ENCODE results near the gene WFS1. TPM values are rescaled to one million over a fixed set of nuclear protein-coding genes. Genes with fewer than 3 reads are reported as not detected.

Gene WFS1
- total and polyA plus RNA-seq, 2 of the 8 experiments (the other 6 are each of a cell fraction or from before 2014, with no cell fraction given), result 29.1 to 43.1 TPM

DNA sequence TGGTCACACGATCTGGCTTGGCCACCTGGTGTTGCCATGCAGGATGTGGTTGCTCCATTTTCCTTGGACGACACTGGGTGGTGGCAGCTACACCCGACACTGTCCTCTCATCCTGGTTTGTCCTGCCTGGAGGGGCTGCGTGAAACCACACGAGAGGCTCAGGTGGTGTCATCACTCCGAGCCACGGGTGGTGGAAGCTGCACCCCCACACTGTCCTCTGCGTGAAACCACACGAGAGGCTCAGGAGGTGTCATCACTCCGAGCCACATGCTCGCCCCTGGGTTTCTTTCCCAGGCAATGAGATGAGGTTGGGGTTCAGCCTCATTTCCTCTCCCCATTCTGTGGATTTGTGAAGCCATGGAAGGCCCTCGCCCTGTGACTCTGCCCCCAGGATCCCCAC lies 34.3 kb downstream of the WFS1 start:
- WGBS, 2 experiments (ENCODE audit: extremely low coverage in 1 of 2, insufficient coverage in 1 of 2, insufficient read length in 1 of 2, insufficient replicate concordance in 2 of 2, low coverage in 1 of 2, low lambda C conversion rate in 2 of 2, missing lambda C conversion rate in 1 of 2), result 93% methylated on average over 11 of the region's 12 CpGs; no CpG with 5 or more reads in 1 of the 2 experiments
- no peak overlapping the region for H3K27ac ChIP-seq (ENCODE audit: low read depth, low read length)

More for the DNA sequence above, 34.3 kb downstream of the WFS1 start:
- Histone ChIP-seq H3K18ac (ENCODE audit: extremely low read depth, low read length) (no peak overlapping the region; the same call in 1 of the 2 replicates), H4K20me1 (replicated peaks in 1 of 2; ENCODE audit: control insufficient read depth in 1 of 2, insufficient read depth in 2 of 2, low read length in 2 of 2) (peaks cover 0 to 10% of the 10 kb centered on the region in 2 experiments), H2BK20ac (ENCODE audit: low read length) (no peak overlapping the region), H4K5ac (ENCODE audit: insufficient read length, low read depth, low read length) (no peak overlapping the region), H2AK5ac (ENCODE audit: low read depth, low read length) (no peak overlapping the region), H3K9ac (replicated peaks in 1 of 4; ENCODE audit: extremely low read depth in 1 of 4, low read depth in 3 of 4, low read length in 3 of 4) (no peak overlapping the region), H4K91ac (replicated peaks; ENCODE audit: insufficient read length, low read length) (no peak overlapping the region), H3K4me1 (replicated peaks in 1 of 4; ENCODE audit: control insufficient read depth in 3 of 4, insufficient read depth in 4 of 4, low read length in 3 of 4) (no peaks in the 10 kb centered on the region), H3K4ac (replicated peaks; ENCODE audit: insufficient read length, low read depth, low read length) (no peak overlapping the region), H3K56ac (replicated peaks; ENCODE audit: insufficient read length, low read depth, low read length) (no peak overlapping the region), H2AFZ (ENCODE audit: low read length) (no peak overlapping the region), H3K23me2 (ENCODE audit: low read depth, low read length) (peaks cover 6% of the 10 kb centered on the region; the same call in 1 of the 2 replicates), H3K27me3 (replicated peaks in 1 of 4; ENCODE audit: control insufficient read depth in 3 of 4, extremely low read depth in 1 of 4, insufficient read depth in 3 of 4, low read length in 3 of 4) (no peaks in the 10 kb centered on the region), H2BK5ac (ENCODE audit: low read depth, low read length) (no peak overlapping the region), H3K23ac (ENCODE audit: insufficient read length) (no peak overlapping the region), H3K36me3 (ENCODE audit: control insufficient read depth in 2 of 4, insufficient read depth in 4 of 4, low read length in 3 of 4) (peaks cover 0 to 25% (median 16%) of the 10 kb centered on the region in 4 experiments; a peak in 5 of 8 replicates), H2BK120ac (replicated peaks; ENCODE audit: low read depth, low read length) (no peak overlapping the region), H4K8ac (ENCODE audit: extremely low read depth, insufficient read depth, low read length) (no peak overlapping the region), H2BK15ac (ENCODE audit: low read length) (no peak overlapping the region), H2BK12ac (ENCODE audit: low read depth, low read length) (0 out of 2 replicates have a peak overlapping the region, but pooled peaks have one; percentile 39), H3K79me1 (ENCODE audit: low read depth, low read length) (no peaks in the 10 kb centered on the region), H3K14ac (ENCODE audit: insufficient read length) (no peak overlapping the region), H3K9me3 (ENCODE audit: insufficient read depth in 2 of 2, low read depth in 1 of 2, low read length in 1 of 2) (peaks cover 0 to 3% of the 10 kb centered on the region in 2 experiments; a peak in 1 of 4 replicates), H3K4me3 (ENCODE audit: extremely low read depth in 1 of 4, insufficient read depth in 2 of 4, low read depth in 3 of 4, low read length in 4 of 4) (no peak overlapping the region), H3K4me2 (ENCODE audit: insufficient read depth in 1 of 2, low read depth in 2 of 2, low read length in 2 of 2) (no peak overlapping the region), H3K79me2 (ENCODE audit: control insufficient read depth in 1 of 2, insufficient read depth in 2 of 2, low read length in 2 of 2) (no peaks in the 10 kb centered on the region)
- TF ChIP-seq SIX5 (IDR thresholded peaks at IDR 0.05; ENCODE audit: low read depth, low read length) (no peak), JUND (IDR thresholded peaks at IDR 0.05; ENCODE audit: low read length) (no peak), TAF7 (optimal IDR thresholded peaks at IDR 0.05; ENCODE audit: borderline replicate concordance, low read depth, low read length) (no peak), CREB1 (IDR thresholded peaks at IDR 0.05) (peak; percentile 40; the same call in 1 of the 2 replicates), RXRA (IDR thresholded peaks at IDR 0.05; ENCODE audit: insufficient read depth, low read depth, low read length) (no peak), RNF2 (IDR thresholded peaks at IDR 0.05; ENCODE audit: borderline replicate concordance, low read depth, low read length, missing control alignments, poor library complexity, severe bottlenecking) (no peak), CHD1 (IDR thresholded peaks at IDR 0.05; ENCODE audit: low read depth, low read length) (no peak), SUZ12 (IDR thresholded peaks at IDR 0.05; ENCODE audit: low read length) (no peak), BCL11A (IDR thresholded peaks at IDR 0.05; ENCODE audit: low read depth in 2 of 2, low read length in 2 of 2) (no peak)
- ChIA-PET POLR2A (ENCODE audit: partially characterized antibody) (interaction anchor here (1.4 kb wide), 1 partner anchor 14 kb away, joined by 5 read pairs; no protein-coding TSS in a partner anchor), CTCF (ENCODE audit: partially characterized antibody) (interaction anchor here (0.9 to 3.5 kb wide), 4 partner anchors 24 to 53 kb away, joined by 3 to 20 read pairs (median 9); no protein-coding TSS in a partner anchor)
- DNase-seq (ENCODE audit: low read depth in 1 of 2, low spot score in 2 of 2), result no peak
- no peak for FAIRE-seq
